ENCODE data around the gene SYNE1. TPM values are rescaled to one million over a fixed set of nuclear protein-coding genes. Genes with fewer than 3 reads are reported as not detected.

The SYNE1 gene
- total RNA-seq, 4 donors from 2014 or later: 111 to 156 (median 124) TPM

DNA sequence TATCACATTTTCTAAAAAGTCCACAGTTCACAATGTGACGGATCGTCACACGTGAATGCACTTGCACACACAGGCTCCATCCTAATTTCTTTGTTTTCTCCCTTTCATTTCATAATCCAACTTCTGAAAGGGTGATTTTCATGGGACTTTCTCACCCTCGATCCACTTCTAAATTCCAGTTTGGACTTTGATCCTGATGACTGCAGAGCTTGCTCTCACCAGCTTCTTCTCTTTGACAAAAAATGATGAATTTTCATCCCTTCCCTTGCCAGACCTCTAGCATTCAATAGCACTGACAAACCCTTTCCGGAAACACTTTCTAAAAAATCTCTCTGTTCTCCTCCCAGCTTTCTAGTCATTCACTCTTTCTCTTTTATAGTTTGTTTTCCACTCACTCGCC lies 341.2 kb downstream of the SYNE1 start:
- no peak overlapping the region for H3K4me3 ChIP-seq (ENCODE audit: low read depth, poor library complexity, severe bottlenecking)
- DNase-seq (ENCODE audit: low spot score in 2 of 2): no peak
- WGBS, 2 donors: 80 to 89% methylated on average over 6 of the region's 6 CpGs
- TF ChIP-seq, protein P1, sequence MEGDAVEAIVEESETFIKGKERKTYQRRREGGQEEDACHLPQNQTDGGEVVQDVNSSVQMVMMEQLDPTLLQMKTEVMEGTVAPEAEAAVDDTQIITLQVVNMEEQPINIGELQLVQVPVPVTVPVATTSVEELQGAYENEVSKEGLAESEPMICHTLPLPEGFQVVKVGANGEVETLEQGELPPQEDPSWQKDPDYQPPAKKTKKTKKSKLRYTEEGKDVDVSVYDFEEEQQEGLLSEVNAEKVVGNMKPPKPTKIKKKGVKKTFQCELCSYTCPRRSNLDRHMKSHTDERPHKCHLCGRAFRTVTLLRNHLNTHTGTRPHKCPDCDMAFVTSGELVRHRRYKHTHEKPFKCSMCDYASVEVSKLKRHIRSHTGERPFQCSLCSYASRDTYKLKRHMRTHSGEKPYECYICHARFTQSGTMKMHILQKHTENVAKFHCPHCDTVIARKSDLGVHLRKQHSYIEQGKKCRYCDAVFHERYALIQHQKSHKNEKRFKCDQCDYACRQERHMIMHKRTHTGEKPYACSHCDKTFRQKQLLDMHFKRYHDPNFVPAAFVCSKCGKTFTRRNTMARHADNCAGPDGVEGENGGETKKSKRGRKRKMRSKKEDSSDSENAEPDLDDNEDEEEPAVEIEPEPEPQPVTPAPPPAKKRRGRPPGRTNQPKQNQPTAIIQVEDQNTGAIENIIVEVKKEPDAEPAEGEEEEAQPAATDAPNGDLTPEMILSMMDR (IDR thresholded peaks at IDR 0.05): no peak
- TF ChIP-seq POLR2A (IDR thresholded peaks at IDR 0.05): no peak
- intact Hi-C loops (cut with DNase I; ENCODE audit: low total_unique reads): no loop called here

DNA sequence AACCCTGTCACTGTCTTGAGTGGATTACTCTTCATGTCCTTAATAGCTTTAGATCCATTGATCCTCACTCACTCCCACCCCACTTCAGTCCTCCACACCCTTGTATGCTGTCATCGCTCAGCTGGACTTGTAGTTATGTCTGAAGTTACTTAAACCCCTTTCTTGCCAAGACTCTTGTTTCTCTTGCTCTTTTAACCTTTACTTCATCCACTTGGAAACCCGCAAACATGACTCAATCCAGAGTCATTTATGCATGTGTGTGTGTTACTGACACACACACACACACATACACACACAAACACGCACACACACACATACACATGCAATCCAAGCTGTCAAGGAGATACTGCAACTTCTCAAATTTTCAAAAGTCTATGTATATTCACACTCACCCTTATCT lies 341.8 kb downstream of the SYNE1 start:
- DNase-seq (ENCODE audit: low spot score in 2 of 2): no peak
- intact Hi-C loops (cut with DNase I; ENCODE audit: low total_unique reads): no loop called here
- TF ChIP-seq, protein P1 (IDR thresholded peaks at IDR 0.05): no peak
- TF ChIP-seq POLR2A (IDR thresholded peaks at IDR 0.05): no peak
- H3K4me3 ChIP-seq (ENCODE audit: low read depth, poor library complexity, severe bottlenecking): no peak overlapping the region
- WGBS, 2 donors: 69 to 86% methylated on average over 3 of the region's 3 CpGs

DNA sequence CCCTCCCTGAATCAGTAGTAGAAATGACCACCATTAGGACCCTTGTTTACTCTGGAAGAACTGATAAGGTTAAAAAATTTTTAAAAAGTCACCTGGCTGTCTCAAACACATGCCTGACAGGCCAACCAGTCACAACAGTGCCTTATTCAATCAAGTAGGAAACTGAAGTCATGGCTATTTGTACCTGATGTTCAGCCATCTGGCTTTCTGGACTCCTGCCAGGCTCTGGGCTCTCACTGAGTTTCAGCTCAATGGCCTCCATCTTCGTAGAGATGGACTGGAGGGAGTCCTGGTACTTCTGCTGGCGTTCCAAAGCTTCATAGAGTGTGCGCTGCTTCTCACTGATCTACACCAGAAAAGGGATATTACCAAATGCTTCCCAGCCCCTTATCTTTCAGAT lies 343.8 kb downstream of the SYNE1 start:
- WGBS, 2 donors: 90 to 93% methylated on average over 3 of the region's 3 CpGs
- TF ChIP-seq, protein P1 (IDR thresholded peaks at IDR 0.05): no peak
- no peak for TF ChIP-seq POLR2A (IDR thresholded peaks at IDR 0.05)
- intact Hi-C loops (cut with DNase I; ENCODE audit: low total_unique reads): no loop called here
- no peak for DNase-seq (ENCODE audit: low spot score in 2 of 2)
- H3K4me3 ChIP-seq (ENCODE audit: low read depth, poor library complexity, severe bottlenecking): no peak overlapping the region

DNA sequence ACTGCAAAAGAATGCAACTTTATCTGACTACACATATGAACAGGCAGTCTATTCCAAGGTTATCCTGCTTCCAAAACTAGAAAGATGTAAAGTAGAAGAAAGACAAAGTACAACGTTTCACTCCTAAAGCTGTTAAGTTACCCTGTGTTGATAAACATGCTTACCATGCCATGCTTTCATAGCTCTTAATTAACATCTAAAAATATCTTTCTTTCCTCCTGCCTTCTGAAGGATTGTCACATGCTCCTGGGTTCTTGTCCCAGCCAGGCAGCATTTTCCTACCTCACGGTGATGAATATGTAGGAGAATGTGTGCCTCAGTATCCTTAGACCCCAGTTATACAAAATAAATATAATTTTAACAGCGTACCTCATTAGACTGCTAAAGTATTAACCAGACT lies 344.6 kb downstream of the SYNE1 start:
- WGBS, 2 donors: 87 to 91% methylated on average over 3 of the region's 3 CpGs

DNA sequence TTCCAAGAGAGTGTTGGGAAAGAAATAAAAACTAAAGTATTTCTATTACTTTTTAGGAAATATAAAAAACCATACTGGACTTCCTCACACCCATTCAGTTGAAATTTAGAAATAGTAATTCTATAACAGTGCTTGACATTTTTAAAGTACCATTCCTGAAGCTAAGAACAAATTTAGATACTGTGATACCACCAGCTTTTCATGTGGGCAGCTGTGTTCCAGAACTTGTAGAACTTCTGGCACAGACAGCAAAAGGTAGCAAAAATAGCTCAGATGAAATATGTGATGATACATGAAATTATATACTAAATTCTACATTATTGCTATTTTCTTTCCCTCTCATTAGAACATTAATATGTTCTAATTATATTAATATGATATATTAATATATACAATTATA lies 346.5 kb downstream of the SYNE1 start:
- no peak for DNase-seq (ENCODE audit: low spot score in 2 of 2)
- no peak overlapping the region for H3K4me3 ChIP-seq (ENCODE audit: low read depth, poor library complexity, severe bottlenecking)
- intact Hi-C loops (cut with DNase I; ENCODE audit: low total_unique reads): no loop called here
- TF ChIP-seq, protein P1 (IDR thresholded peaks at IDR 0.05): no peak
- no peak for TF ChIP-seq POLR2A (IDR thresholded peaks at IDR 0.05)

More for the DNA sequence above, 344.6 kb downstream of the SYNE1 start:
- no peak for TF ChIP-seq POLR2A (IDR thresholded peaks at IDR 0.05)
- TF ChIP-seq, protein P1 (IDR thresholded peaks at IDR 0.05): no peak
- H3K4me3 ChIP-seq (ENCODE audit: low read depth, poor library complexity, severe bottlenecking): no peak overlapping the region
- intact Hi-C loops (cut with DNase I; ENCODE audit: low total_unique reads): no loop called here
- DNase-seq (ENCODE audit: low spot score in 2 of 2): no peak

DNA sequence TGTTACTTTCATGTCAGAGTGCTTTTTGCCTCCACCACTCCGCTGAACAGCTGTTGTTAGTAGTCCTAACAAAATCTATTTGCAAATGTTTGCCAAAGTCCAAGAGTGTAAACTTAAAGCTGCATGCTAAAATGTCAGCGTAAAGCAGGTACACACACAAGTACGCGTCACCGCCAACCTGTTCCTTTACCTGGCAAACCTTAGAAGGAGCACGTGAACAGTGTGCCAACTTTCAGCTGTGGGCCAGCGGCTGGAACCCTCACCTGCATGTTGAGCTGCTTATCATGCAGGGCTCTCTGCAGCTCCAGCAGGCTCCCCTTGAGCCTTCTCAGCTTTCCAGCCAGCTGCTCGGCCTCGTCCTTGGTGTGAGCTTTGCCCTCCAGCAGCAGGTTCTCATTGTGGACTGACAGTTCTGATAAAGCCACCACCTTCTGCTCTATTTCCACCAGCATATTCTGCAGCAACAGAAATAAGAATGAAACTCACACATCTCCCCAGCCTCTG lies 359.3 kb downstream of the SYNE1 start:
- TF ChIP-seq POLR2A (IDR thresholded peaks at IDR 0.05): no peak
- TF ChIP-seq, protein P1 (IDR thresholded peaks at IDR 0.05): no peak
- 94 to 97% methylated on average over 8 to 9 of the region's 9 CpGs for WGBS, 2 donors
- H3K4me3 ChIP-seq (ENCODE audit: low read depth, poor library complexity, severe bottlenecking): no peak overlapping the region
- intact Hi-C loops (cut with DNase I; ENCODE audit: low total_unique reads): no loop called here
- DNase-seq (ENCODE audit: low spot score in 2 of 2): no peak
